HL-60 (cell line): Measurements from ENCODE around the gene POU3F2.

ENCODE experiments used
- CTCF ChIP-seq: IDR thresholded peaks from one replicate; pipeline ENCODE4 v1.5.1; 2011; ENCODE audit warnings: low read length, control low read depth, inconsistent platforms; ENCODE audit not compliant: insufficient read depth
- GABPA ChIP-seq: IDR thresholded peaks from 2 replicates; pipeline ENCODE4 v1.6.1; 2012; ENCODE audit warnings: low read depth
- POLR2AphosphoS5 ChIP-seq: IDR thresholded peaks from 2 replicates; pipeline ENCODE4 v1.6.1; 2012; ENCODE audit warnings: low read depth
- SPI1 ChIP-seq: IDR thresholded peaks from 2 replicates; pipeline ENCODE4 v1.6.1; 2012; ENCODE audit warnings: low read depth, mild to moderate bottlenecking, borderline replicate concordance
- TF ChIP-seq, protein P1 (sequence below): IDR thresholded peaks from 2 replicates; pipeline ENCODE4 v1.6.1; 2012; ENCODE audit warnings: low read depth; ENCODE audit not compliant: insufficient replicate concordance

GRCh38 chr6:98787435-98787834, 46.9 kb upstream of the POU3F2 start:
- TF ChIP-seq CTCF (no peak), POLR2AphosphoS5 (no peak), GABPA (no peak), SPI1 (no peak)
- TF ChIP-seq, protein P1, sequence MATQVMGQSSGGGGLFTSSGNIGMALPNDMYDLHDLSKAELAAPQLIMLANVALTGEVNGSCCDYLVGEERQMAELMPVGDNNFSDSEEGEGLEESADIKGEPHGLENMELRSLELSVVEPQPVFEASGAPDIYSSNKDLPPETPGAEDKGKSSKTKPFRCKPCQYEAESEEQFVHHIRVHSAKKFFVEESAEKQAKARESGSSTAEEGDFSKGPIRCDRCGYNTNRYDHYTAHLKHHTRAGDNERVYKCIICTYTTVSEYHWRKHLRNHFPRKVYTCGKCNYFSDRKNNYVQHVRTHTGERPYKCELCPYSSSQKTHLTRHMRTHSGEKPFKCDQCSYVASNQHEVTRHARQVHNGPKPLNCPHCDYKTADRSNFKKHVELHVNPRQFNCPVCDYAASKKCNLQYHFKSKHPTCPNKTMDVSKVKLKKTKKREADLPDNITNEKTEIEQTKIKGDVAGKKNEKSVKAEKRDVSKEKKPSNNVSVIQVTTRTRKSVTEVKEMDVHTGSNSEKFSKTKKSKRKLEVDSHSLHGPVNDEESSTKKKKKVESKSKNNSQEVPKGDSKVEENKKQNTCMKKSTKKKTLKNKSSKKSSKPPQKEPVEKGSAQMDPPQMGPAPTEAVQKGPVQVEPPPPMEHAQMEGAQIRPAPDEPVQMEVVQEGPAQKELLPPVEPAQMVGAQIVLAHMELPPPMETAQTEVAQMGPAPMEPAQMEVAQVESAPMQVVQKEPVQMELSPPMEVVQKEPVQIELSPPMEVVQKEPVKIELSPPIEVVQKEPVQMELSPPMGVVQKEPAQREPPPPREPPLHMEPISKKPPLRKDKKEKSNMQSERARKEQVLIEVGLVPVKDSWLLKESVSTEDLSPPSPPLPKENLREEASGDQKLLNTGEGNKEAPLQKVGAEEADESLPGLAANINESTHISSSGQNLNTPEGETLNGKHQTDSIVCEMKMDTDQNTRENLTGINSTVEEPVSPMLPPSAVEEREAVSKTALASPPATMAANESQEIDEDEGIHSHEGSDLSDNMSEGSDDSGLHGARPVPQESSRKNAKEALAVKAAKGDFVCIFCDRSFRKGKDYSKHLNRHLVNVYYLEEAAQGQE = no peak
